NOMO-1 (cell line): Measurements from ENCODE around the gene WRNIP1.

ENCODE experiments used
- DNase-seq, 2 experiments: peaks; one replicate each; lab custom pipeline; 2025; ENCODE audit not compliant: unreplicated experiment in 2 of 2; lab: John Stamatoyannopoulos, UW

WRNIP1 gene

DNA sequence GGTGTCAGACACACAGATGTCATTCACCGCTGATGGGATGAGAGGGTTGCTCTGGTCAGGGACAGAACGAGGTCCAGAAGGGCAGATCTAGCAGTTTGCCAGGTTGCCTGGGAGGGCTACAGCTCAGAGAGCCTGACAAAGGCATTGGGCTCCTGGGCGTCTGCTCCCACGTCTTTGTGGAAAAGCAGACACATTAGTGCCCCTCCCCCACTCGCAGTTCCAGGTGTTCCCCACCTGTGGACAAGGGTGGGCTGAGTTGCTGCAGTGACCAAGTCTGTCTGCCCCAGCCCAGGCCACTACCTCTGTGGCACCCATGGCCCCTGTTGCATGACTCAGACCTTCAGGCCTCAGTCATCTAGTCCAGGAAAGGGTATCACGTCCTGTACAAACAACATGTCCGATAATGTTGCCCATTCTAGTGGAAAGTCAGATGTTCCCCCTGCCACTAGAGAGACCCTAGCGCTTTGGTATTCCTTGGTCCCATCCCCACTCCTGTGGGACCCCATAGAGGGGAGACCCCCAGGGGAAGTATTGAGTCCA, 37.4 kb downstream of the WRNIP1 start:
- DNase-seq = no peak

DNA sequence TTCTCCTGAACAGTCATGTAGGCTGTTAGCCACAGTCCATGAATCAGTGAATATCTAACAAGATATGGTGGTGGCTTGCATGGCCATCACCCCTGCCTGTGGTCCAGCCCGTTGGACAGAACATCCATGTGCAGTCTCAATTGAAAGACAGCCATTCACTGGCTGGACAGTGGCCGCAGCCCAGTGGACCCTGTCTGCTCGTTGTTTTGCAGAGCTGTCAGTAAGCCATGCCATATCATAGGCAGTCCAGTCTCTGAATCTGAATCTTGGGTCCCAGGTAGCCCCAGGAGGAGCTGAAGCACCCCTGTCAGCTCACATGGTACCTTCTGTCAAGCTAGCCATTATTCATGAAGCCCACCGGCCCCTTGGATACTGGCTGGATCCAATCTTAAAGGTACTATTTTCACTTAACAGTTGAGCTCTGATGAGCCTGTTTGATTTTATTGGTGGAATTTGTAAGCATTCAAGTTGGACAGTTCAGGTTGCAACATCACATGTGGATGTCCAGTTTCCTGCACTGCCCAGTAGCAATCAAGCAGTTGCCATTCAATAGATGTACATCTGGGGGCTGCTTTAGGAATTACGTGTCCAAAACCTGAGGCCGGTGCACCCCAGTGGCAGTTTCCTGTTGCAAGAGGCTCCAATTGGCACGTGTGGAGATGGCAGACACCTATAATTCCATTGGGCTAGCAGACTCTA, 38.7 kb downstream of the WRNIP1 start:
- DNase-seq = no peak

DNA sequence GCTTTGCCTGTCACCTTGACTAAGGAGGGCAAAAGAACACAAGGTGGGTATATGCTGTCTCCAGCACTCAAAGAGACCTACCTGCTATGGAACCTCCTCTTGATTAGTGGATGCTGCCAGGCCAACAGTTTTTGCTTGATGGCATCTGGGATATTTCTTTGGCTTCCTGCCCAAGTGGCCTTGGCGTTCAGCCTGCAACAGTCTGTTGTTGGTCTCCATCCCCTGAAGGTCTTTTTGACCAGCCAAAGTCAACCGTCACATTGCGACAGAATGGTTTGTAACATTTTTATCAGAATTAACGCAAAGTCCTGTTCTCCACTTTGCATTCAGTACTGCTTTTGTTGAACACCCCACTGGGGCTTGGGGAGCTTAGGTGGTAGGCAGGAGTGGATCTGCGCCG, 39.3 kb downstream of the WRNIP1 start:
- DNase-seq = no peak

DNA sequence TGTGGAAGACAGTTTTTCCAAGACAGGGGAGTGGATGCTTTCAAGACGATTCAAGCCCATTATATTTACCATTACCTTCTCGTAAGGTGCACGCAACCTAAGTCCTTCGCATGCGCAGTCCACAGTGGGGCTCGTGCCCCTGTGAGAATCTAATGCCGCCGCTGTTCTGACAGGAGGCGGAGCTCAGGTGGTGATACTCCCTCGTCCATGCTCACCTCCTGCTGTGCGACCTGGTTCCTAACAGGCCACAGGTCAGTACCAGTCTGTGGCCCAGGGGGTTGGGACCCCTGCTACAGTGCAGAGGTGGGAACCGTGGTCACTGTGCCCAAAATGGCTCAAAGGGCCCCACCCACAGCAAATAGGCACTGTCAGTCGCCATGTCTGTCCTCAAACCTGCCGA, 39.8 kb downstream of the WRNIP1 start:
- no peak for DNase-seq

DNA sequence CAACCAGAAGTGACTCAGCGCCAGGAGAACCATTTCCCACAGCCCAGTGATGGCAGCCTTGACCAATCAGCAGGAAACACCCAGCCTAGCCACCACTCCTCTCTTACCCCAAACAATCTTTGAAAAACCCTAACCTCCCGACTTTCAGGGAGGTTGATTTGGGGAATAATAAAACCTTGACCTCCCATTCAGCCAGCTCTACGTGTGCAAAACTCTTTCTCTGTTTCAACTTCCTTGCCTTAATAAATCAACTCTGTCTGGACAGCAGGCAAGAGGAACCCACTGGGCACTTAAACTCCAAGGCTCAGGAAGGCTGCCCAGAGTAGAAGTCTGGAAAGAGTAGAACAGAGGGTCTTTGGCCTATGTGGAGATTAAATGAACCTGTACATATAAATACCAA, 41.5 kb downstream of the WRNIP1 start:
- no peak for DNase-seq

DNA sequence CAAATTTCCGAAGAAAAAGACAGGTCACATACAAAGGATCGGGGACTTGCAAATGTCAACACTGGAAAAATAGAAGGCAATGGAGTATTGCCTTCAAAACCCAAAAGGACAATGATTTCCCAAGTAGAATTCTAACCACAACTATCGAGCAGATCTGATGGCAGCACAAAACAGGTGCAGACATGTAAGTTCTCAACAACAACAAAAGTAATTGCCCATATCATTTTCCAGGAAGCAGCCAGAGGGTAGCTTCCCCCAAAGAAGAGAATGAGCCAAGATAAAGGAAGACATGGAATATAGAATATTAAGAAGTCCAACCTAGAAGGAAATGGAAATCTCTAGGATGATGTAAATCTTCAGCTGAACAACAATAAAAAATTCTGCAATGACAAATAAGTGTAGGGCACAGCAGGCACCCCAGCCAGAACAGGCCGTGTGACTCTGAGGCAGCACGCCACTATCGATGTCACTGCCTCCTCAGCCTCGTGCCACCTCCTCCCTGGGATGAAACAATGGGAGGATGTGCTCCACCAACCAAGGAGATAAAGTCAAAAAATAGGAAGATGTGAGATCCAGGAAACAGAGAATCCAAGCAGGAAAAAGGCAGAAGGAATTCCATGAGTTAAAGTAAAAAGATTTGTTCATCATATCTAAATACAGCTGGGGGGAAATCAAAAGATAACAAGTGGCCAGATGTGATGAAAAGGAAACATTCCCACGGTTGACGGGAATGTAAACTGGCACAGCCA, 42.3 kb downstream of the WRNIP1 start:
- DNase-seq = no peak

DNA sequence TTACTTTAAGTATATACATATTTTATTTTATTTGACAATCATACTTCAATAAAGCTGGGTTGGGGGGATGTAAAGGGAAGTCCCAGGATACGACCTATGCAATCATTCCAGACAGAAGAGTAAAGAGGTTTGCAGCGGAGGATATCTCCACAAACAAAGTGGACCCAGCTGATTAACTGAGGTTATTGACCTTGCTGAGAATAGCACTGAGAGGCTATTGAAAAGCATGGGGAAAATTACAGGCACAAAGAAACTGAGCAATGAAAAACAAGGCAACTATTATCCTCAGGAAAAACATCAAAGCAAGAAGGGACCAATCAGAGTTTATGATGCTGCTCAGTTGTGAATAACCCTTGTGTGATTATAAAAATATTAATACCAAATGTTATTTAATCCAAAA, 43.8 kb downstream of the WRNIP1 start:
- DNase-seq = no peak

DNA sequence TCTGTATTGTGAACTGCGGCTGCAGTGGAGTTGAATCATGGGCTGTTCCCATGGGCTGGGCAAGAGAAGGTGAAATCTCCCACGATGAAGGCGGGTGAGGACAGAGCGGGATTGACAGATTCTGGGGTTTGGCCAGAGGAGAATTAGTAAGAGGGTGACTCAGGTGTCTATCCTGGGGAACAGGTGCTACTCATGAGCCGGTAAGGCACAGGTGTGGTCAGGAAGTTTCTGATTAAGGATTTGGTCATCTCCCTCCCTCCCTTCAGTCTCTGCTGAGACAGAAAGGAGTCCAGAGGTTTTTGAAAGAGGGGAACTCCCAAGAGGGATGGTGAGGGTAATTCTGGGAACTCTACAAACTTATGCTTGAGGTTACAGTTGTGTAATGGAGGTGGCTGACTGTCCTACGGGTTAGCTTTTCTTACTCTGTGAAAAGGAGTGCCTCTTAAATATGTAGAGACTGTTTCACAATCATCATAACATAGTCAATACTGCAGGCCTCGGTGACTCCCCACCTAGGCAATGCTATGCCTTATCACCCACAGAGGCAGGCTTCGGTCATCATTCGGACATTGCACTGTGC, 45.0 kb downstream of the WRNIP1 start:
- DNase-seq = peak; percentile 23 to 55

DNA sequence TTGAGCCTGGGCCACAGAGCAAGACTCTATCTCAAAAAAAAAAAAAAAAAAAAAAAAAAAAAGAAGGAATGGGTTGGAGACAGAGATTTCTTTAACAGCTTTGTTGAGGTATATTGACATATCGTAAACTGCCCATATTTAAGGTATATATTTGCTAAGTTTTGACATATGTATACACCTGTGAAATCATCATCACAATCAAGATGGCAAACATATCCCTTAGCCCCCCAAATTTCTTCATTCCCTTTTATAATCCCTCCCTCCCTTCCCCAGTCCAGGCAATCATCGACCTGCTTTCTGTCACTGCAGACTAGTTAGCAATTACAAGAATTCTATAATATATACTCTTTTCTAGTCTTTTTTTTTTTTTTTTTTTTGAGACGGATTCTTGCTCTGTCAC, 47.5 kb downstream of the WRNIP1 start:
- no peak for DNase-seq

DNA sequence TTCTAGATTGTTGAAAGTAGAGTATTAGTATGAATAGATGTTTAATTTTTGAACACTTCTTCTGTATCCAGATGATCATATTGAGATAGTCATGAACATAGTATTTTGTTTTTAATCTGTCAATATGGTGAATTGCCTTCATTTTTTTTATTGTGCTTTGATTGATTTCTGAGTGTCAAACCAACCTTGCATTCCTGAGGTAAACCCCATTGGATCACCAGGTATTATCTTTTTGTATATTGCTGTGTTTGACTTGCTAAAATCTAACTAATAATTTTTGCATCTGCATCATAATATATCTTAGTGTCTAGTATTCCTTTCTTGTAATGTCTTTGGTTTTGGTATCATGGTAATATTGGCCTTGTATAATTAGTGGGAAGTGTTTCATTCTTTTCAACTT, 51.0 kb downstream of the WRNIP1 start:
- no peak for DNase-seq

DNA sequence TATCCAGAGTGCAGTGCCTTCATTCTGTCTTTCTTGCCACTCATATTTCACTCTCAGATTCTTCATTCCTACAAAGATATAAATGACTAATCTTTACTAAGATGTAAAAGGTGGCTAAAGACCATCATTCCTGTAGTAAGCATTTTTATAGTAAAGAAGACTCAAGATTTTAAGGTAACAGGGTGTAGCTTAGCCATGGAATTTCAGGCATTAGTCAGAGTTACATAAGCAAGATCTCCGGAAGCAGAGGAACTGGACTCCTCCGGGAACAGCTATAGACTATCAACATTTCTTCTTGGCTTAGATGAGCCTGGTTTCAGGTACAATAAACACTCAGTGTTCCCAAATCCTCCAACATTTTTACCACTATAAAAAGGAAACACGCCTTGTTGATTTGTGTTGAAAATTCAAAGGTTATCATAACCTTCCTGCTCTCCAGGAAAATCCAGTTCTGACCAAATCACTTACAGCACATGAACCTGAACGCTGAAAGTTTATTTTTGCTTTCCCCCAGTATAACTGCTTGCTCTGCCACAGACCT, 52.8 kb downstream of the WRNIP1 start:
- no peak for DNase-seq

DNA sequence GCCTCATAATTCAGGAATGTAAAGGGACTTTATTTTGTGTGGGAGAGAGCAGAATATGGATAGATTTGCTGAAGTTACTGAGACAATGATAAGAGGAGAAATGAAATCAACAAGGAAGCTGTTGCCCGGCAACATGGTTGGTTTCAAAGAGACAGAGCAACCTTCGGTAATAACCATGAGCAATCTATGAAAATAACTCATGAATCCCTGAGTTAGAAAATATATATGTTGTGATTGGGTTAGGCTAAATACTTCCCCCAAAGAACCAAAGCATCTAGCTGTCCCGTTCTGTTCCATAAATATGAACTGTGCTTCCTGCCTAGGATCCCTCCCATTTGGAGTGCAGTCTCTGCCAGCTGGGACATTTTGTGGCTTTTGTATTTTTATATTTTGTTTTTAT, 53.4 kb downstream of the WRNIP1 start:
- DNase-seq = peak in 1 of 2 experiments; percentile 30

DNA sequence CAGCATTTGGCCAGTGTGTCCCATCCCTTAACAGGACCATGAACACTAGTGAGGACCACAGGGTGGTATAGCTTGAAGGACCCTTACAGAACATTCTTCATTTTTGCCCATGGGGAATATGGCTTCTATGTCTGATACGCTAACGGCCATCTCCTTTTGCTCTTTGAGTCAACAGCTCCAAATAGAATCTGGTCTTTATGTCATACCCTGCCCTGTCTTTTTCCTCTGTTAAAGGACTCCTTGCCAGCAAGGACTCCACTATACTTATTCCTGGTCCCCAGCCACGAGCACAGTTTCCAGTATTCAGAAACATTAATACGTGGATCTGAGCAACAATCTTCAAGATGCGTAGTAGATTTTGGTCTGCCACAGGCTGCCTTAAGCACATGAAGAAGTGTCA, 53.9 kb downstream of the WRNIP1 start:
- no peak for DNase-seq

DNA sequence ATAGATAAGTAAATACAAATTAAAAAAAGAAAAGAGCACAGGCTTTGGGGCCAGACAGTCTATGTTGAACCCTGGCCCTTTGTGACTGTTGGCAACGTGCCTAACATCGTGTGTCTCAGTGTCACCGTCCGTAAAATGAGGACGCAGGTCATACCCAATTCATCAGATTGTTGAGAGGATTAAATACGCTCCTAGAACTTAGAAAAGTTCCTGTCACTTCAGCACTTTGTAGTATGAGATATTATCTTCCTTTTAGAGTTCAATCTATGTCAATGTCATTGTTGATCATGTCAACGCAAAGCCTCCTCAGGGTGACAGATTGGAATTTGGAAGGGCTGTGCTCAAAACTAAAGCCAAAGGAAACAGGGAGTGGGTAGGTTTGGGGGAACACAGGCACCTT, 54.8 kb downstream of the WRNIP1 start:
- DNase-seq = no peak

DNA sequence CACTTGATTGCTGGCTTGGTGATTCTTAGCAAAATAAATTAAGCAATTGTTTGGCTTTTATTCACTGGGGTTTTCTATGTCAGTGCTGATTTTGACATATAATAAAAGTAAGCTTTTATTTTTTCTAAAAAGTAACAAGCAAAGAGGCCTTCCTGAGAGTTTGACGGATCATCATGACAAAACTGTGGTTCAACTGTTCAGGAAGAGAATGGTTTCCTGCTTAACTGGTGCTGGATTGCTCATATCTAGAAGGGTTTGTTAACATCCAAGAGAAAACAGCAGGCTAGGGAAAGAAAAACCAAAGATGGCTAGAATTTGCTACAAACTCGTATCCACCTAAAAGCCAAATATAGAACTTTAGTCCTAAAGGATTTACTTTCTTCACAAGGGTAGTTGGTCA, 55.2 kb downstream of the WRNIP1 start:
- peak in 1 of 2 experiments; percentile 37 for DNase-seq

DNA sequence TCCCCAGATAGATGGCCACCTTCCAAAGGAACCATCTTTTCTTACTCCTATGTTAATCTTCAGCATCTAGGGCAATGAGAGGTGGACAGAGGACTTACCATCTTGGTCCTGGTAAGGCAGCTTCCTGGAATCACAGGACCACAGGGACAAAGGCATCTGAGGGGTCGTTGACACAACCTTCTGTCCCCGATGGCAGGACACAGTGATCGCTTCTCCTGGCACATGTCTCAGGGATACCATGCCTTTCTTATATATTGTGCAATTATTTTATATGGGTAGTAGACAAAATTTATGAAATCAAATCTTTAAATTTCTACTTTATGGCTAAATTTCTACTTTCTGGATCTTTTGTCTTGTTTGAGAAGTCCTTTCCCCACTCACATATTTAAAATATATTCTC, 56.4 kb downstream of the WRNIP1 start:
- DNase-seq = no peak

DNA sequence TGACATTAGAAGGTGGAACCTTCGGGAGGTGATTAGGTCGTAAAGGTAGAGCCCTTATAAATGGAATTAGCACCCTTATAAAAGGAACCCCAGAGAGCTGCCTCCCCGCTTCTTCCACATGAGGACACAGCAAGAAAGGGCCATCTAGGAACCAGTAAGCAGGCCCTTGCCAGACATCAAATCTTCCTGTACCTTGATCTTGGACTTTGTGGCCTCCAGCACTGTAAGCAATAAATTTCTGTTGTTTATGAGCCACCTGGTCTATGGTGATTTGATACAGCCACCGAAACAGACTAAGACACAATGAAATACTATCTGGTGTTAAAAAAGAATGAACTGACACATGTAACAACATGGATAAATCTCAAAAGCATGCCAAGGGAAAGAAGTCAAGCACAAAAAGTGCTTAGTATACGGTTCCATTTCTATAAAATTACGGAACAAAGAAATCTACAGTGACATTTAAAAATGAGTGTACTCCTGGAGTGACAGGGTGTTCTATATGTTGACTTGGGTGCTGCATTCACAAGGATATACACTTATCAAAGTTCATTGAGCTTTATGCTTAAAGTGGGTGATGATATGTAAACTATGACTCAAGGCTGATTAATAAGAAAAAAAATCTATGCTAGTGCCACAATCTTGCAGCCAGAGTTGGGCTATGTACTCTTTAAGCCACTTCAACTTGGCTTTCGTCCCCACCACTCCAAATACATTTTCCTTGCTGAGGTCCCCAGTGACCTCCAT, 58.1 kb downstream of the WRNIP1 start:
- DNase-seq = no peak

DNA sequence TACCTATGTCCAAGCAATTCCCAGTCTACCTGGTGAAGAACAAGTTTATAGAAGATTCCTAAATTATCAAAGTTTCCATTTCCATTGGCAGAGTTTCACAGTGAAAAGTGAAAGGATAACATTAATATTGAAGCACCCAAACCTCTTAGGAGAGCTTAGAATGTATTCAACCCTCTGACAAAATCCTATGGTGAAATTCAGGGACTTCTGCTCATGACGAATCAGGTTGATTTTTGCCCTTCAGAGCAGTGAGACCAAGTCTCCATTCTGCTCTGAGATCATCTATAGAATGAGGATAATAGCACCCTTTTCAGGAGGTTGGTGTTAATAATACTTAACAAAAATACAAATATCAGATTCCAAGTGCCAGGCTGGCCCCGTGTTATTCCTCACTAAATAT, 60.9 kb downstream of the WRNIP1 start:
- DNase-seq = no peak

DNA sequence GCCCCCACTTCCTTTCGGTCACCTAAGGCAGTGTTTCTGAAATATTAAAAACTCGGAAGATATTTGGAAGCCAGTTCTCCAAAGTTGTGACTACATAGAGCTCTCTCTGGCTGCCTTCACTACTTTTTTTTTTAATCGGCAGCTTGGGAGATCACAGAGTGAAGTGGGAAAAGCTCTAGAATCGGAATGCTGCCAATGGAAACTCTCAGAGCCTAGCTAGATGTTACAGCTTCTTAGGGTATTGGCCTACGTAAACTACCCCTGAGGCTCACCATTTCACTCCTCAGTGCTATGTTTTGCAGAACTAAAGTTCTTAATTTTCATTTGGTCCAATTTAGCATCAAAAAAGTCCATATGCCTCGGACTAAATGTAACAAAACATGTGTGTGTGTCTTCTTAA, 61.9 kb downstream of the WRNIP1 start:
- DNase-seq = no peak

DNA sequence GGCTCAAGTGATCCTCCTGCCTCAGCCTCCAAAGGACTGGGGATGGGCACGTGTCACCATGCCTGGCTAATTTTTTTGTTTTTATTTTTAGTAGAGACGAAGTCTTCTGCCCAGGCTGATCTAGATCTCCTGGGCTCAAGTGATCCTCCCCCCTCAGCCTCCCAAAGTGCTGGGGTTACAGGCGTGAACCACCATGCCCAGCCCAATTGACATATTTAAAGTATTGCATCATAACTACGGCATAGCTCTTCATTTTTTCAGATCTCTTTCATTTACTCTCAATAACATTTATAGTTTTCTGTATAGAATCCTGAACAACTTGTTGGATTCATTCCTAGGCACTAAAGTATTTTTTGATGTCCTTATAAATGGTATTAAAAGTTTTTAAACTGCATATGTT, 63.4 kb downstream of the WRNIP1 start:
- no peak for DNase-seq

DNA sequence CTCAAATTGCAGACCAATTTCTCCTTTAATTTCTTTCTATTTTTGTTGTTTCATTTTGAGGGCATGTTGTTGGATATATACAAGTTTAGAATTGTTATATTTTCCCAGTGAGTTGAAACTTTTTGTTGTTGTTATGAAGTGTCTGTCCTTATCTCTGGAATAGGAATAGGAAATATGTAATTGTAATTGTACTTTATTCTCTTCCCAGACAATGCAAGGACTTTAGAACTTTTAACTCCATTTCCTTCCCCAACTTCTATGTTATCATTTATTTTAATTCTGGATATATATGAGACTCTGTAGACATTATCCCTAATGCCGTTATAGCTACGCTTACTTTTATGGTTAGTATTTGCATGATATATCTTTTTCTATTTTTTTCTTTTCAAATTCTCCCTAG, 64.1 kb downstream of the WRNIP1 start:
- no peak for DNase-seq
